Ovary (tissue), 3 donors: Measurements from ENCODE around the gene NCR3LG1.

Experiments used
- EP300 ChIP-seq: sonication (generic); formaldehyde crosslinking; IDR thresholded peaks from one replicate; pipeline ENCODE4 v1.6.1; 2017; ENCODE audit warnings: antibody characterized with exemption
- POLR2A ChIP-seq: fragments of 450-650 bp; IDR thresholded peaks from one replicate; pipeline ENCODE4 v1.6.1; 2017; ENCODE audit warnings: antibody characterized with exemption, mild to moderate bottlenecking, moderate library complexity
- TF ChIP-seq, protein P1 (sequence below), 3 donors: fragments of 450-650 bp in 2 of 3; fragments of 200-600 bp in 1 of 3; IDR thresholded peaks; one replicate each; pipeline versions ENCODE4 v1.5.1 to v1.8.0; 2016 to 2022; ENCODE audit warnings: antibody characterized with exemption in 3 of 3, mild to moderate bottlenecking in 1 of 3
- donor health status: DM: no; HTN: no; CAD: no.

DNA sequence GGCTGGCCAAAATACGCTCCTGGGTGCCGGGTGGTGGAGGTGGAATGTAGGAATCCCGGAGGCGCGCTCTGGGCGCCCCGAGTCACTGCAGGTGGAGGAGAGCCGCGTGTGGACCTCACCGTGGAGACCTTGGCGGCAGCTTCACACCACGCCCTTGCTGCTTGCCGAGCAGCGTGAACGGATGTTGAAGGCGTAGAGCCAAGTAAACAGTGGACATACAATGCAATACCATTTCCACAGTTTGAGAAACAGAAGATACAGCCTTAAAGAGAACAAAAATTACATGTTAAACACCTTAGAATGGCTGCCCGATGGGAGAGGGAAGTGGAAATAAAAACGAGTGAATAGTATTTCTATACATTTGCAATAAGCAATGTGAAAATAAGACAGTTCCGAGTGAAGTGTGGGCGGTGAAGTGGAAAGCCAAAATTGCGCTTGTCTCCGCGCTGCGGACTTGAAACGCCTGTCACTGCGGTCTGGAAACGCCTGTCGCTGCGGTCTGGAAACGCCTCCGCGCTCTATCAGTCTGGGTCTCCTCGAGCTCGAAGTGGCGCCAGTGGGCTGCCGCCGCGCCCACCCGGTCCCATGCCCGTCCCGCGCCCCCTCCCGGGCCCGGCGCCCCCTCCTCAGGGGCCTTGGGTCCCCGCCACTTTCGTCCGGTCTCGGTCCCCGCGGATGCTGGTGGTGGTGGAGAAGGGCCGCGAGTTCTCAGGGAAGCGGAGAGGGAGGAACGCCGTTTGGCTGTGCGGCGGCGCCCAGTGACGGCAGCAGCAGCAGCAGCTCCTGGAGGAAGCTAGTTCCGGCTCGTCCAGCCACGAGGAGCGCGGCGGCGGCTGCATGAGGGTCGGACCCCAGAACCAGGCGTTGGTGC lies 1.6 kb downstream of the NCR3LG1 start:
- TF ChIP-seq, protein P1, sequence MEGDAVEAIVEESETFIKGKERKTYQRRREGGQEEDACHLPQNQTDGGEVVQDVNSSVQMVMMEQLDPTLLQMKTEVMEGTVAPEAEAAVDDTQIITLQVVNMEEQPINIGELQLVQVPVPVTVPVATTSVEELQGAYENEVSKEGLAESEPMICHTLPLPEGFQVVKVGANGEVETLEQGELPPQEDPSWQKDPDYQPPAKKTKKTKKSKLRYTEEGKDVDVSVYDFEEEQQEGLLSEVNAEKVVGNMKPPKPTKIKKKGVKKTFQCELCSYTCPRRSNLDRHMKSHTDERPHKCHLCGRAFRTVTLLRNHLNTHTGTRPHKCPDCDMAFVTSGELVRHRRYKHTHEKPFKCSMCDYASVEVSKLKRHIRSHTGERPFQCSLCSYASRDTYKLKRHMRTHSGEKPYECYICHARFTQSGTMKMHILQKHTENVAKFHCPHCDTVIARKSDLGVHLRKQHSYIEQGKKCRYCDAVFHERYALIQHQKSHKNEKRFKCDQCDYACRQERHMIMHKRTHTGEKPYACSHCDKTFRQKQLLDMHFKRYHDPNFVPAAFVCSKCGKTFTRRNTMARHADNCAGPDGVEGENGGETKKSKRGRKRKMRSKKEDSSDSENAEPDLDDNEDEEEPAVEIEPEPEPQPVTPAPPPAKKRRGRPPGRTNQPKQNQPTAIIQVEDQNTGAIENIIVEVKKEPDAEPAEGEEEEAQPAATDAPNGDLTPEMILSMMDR (IDR thresholded peaks at IDR 0.05): peak in 1 of 3 donors; percentile 20
- TF ChIP-seq POLR2A: peak; percentile 42
- no peak for TF ChIP-seq EP300
